Cerebellar cortex (tissue), 1 donor: Measurements from ENCODE around the gene BRMS1L.
A peak's percentile ranks its signal among the peaks of the same experiment; 100 is the strongest.
"Not testable (repeated sequence)": the region's sequence is repeated elsewhere in the genome, so short reads cannot be mapped to it uniquely, and the experiment has no call there.

Source experiments
- DNase-seq: peaks from one replicate; pipeline ENCODE4 v3.0.0-alpha.2; 2015; ENCODE audit warnings: low spot score

Gene BRMS1L

DNA sequence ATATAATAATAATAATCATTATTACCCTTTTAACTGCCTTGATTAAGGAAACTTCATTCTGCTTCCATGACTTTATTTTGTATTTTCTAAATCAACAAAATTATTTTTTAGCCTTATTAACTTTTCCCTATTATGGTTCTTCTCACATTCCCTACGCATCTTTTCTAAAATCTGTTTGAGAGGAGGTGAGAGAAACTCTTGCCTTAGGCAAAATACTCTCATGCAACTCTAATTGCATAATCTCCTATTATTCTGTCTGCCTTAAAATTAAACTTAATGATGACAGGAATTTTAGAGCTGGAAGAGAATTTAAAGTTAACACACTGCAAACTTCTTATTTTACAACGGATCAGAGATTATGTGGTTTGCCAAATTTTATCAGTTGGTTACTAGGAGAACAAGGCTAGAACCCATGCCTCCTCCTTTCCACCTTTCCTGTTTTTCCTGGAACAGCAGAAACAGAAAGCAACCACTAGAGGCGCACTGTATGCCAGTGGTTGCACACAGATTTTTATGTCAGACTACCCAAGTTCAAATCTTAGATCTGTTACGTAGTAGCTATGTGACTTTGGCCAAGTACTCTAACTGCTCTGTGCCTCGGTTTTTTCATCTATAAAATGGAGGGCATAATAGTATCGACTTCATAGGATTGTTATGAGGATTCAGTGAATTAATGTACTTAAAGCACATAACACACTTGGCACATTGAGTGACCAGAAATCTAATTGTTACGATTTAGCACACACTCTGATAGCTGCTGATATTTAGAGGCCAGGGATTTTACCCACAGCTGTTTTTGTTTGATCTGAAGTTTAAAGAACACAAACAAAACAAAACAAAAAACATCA is 4.3 kb upstream of the BRMS1L start:
- DNase-seq = peak; percentile 36

DNA sequence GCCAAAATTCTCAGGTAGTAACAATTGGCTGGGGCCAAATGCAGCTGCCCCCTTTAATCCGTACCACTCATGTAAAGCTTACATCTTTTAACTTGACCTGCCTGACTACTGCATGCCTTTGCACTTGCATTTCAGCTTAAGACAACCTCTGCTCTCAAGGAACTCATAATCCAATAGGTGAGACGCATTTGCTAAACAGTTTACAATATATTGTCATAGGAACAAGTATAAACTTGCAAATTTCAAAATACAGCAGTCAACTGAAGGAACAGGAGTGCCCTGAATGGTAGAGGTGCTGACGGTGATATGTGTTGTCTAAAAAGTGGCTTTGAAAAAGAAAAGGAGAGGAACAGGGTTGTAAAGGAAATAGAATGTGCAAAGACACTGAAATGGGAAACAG is 3.6 kb upstream of the BRMS1L start:
- no peak for DNase-seq

DNA sequence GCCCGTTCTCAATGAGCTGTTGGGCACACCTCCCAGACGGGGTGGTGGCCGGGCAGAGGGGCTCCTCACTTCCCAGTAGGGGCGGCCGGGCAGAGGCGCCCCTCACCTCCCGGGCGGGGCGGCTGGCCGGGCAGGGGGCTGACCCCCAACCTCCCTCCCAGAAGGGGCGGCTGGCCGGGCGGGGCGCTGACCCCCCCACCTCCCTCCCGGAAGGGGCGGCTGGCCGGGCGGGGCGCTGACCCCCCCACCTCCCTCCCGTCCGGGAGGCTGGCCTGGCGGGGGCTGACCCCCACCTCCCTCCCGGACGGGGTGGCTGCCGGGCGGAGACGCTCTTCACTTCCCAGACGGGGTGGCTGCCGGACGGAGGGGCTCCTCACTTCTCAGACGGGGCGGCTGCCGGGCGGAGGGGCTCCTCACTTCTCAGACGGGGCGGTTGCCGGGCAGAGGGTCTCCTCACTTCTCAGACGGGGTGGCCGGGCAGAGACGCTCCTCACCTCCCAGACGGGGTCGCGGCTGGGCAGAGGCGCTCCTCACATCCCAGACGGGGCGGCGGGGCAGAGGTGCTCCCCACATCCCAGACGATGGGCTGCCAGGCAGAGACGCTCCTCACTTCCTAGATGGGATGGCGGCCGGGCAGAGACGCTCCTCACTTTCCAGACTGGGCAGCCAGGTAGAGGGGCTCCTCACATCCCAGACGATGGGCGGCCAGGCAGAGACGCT is 1.5 kb upstream of the BRMS1L start:
- DNase-seq = not testable (repeated sequence)

GRCh38 chr14:35825968-35826217 is 245 bp upstream of the BRMS1L start:
- no peak for DNase-seq

DNA sequence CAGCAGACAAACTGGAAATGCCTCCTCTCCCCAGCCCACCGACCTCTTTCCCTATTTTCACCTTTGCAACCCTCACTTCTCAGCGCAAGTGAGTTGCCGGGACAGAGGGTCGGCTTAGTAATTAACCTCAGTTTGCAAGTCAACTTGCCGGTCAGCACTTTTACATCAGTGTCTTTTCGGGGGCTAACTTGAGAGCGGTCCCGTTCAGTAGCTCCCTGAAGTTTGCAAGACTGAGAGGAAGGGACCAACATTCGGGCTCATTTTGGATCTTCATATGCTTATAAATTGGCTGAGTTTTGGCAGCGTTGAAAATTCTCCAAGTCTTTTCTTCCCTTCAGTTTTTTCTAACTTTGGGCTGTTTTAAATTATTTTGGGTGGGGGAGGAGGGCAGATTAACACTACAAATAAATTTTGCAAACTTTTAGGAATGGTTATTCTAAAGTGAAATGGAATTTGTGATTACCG is 846 bp downstream of the BRMS1L start:
- DNase-seq = no peak

DNA sequence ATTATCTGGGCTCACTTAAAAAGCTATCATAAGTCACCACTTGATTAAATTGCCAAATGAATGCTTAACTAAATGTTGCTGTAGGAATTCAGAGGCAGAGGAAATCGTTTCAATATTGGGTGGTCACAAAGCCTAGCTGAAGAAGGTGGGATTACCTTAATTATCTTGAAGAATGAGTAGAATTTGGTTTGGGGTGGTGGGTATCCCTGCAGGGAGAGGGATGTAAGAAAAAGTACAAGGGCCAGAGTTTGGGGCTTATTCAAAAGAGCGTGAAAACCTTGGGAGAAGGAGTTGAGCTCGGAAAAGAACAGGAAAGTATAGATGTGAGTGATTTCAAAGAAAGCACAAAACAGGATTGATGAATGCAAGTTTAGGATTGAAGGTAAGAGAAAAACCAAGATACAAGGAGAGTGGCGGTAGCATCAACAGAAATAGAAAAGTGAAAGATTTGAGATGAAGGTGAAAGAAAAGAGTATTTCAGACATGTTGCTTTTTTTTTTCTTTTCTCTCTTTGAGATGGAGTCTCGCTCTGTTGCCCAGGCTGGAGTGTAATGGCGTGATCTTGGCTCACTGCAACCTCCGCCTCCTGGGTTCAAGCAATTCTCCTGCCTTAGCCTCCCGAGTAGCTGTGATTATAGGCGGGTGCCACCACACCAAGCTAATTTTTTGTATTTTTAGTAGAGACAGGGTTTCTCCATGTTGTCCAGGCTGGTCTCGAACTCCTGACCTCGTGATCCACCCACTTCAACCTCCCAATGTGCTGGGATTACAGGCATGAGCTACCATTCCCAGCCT is 1.7 kb downstream of the BRMS1L start:
- DNase-seq = no peak

GRCh38 chr14:35829449-35829848 is 3.3 kb downstream of the BRMS1L start:
- no peak for DNase-seq

DNA sequence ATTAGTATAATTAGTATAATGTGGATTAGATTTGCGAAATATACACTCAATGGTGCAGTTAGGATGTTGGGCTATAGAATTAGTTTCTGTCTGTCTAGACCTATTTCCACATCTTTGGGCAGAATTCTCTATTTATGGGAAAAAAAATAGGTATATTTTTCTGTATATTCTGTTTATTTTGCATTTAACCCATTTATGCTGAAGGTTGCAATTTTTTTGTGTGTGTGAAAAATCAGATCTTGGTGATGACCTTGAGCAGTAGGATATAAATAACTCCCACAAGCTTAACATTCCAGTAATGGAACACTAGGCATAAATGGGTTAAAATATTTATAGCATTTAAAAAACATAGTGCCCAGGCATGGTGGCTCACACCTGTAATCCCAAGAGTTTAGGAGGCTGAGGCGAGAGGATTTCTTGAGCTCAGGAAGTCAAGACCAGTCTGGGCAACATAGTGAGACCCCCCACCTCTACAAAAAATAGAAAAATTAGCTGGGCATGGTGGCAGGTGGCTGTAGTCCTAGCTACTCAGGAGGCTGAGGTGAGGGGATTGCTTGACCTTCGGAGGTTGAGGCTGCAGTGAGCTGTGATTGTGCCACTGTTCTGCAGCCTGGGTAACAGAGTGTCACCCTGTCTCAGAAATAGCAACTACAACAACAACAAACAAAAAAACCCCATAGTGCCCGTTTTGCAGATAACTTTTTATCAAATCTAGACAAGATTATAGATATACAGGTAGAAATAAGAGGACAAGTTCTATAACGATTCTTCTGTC is 9.3 kb downstream of the BRMS1L start:
- no peak for DNase-seq

DNA sequence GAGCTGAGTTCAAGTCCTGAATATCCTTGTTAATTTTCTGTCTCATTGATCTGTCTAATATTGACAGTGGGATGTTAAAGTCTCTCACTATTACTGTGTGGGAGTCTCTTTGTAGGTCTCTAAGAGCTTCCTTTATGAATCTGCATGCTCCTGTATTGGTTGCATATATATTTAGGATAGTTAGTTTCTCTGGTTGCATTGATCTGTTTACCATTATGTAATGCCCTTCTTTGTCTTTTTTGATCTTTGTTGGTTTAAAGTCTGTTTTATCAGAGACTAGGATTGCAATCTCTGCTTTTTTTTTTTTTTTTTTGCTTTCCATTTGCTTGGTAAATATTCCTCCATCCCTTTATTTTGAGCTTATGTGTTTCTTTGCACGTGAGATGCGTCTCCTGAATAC is 15.6 kb downstream of the BRMS1L start:
- not testable (repeated sequence) for DNase-seq

DNA sequence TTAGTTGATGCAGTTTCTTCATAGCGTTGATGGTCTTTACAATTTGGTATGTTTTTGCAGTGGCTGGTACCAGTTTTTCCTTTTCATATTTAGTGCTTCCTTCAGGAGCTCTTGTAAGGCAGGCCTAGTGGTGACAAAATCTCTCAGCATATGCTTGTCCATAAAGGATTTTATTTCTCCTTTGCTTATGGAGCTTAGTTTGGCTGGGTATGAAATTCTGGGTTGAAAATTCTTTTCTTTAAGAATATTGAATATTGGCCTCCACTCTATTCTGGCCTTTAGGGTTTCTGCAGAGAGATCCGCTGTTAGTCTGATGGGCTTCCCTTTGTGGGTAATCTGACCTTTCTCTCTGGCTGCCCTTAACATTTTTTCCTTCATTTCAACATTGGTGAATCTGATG is 16.1 kb downstream of the BRMS1L start:
- DNase-seq = not testable (repeated sequence)

- no peak for DNase-seq
Observed at GRCh38 chr14:35844494-35844893, 18.4 kb downstream of the BRMS1L start.

- no peak for DNase-seq
Observed at GRCh38 chr14:35847636-35848035, 21.5 kb downstream of the BRMS1L start.

GRCh38 chr14:35849122-35849521 is 23.0 kb downstream of the BRMS1L start:
- no peak for DNase-seq

DNA sequence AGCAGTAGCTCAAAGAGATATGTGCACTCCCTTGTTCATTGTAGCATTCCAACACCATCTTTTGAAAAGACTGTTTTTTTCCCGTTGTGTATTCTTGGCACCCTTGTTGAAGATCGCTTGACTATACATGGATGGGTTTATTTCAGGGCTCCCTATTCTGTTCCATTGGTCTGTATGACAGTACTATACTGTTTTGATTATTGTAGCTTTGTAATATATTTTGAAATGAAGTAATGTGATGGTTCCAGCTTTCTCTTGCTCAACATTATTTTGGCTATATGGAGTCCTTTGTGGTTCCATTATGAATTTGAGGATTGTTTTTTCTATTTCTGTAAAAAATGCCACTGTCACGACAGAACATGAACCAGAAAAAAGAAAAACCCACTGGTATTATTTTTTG is 25.7 kb downstream of the BRMS1L start:
- no peak for DNase-seq

DNA sequence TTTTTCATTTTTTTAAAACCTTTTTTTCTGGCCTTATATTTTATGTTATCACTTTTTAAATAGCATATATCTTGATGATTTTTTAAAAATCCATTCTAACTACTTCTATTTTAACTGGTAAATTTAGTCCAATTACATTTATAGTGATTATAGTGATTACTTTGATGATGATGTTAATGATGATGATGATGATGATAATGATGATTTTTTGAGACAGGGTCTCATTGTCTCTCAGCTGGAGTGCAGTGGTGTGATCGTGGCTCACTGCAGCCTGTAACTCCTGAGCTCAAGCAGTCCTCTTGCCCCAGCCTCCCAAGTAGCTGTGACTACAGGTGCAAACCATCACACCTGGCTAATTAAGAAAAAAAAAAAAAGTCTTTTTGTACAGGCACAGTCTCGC is 27.1 kb downstream of the BRMS1L start:
- DNase-seq = no peak

GRCh38 chr14:35854696-35855270 is 28.6 kb downstream of the BRMS1L start:
- DNase-seq = no peak

- peak; percentile 53 for DNase-seq
Observed at GRCh38 chr14:35855876-35856481, 29.8 kb downstream of the BRMS1L start.

DNA sequence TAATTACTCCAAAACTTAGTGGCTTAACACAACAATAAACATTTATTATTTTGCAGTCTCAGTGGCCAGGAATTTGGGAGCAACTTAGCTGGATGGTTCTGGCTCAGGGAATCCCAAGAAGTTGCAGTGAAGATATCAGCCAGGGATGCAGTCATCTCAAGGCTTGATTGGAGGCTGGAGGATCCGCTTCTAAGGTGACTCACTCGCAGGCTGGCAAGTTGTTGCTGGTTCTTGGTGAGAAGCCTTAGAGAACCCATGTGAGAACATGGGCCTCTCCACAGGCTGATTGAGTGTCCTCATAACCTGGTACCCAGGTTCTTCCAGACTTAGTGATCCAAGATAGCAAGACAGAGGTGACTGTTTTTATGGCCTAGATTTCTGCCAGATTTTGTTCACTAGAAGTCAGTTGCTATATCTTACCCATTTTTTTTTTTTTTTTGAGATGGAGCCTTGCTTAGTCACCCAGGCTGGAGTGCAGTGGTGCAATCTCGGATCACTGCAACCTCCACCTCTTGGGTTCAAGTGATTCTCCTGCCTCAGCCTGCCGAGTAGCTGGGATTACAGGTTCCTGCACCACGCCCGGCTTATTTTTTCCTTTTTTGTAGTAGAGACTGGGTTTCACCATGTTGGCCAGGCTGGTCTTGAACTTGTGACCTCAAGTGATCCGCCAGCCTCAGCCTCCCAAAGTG is 32.5 kb downstream of the BRMS1L start:
- no peak for DNase-seq

GRCh38 chr14:35861204-35861868 is 35.2 kb downstream of the BRMS1L start:
- DNase-seq = no peak
